ENCODE results near the gene CNTROB.

DNA sequence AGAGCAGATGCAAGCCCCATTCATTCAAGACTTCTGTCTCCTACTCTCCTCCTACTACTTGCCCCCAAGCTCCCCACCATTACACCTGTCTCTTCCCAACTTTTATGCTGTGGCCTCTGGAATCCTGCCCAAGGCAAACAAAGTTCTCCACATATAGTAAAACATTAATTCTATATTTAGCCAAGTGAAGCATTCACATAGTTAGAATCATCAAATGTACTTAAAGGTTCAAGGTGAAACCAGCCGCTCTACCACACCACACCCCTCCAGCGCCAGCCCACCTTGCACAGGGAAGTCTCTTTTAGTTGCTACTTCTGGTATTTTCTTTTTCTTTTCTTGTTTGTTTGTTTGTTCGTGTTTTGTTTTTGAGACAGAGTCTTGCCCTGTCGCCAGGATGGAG is 45.0 kb downstream of the CNTROB start:
- TF ChIP-seq CTCF (IDR thresholded peaks at IDR 0.05) (no peak), POLR2A (IDR thresholded peaks at IDR 0.05) (no peak)
